K562 (cell line): ENCODE measurements around the gene TBC1D16. TPM values are rescaled to one million over a fixed set of nuclear protein-coding genes. Genes with fewer than 3 reads are reported as not detected.

Experiments used
- HNRNPL ChIP-seq: fragments of 200-400 bp; formaldehyde crosslinking; IDR thresholded peaks from 2 replicates; pipeline ENCODE4 v1.6.1; 2017; ENCODE audit warnings: low read depth, mild to moderate bottlenecking, low read length
- ILF3 ChIP-seq: fragments of 450-650 bp; IDR thresholded peaks from 2 replicates; pipeline ENCODE4 v1.6.1; 2018; ENCODE audit warnings: antibody characterized with exemption, mild to moderate bottlenecking, moderate library complexity, borderline replicate concordance
- LEF1 ChIP-seq: fragments of 450-650 bp; IDR thresholded peaks from 2 replicates; pipeline ENCODE4 v1.6.1; 2016; ENCODE audit warnings: mild to moderate bottlenecking
- MEIS2 ChIP-seq: fragments of 450-650 bp; IDR thresholded peaks from 2 replicates; pipeline ENCODE4 v1.6.1; 2014; ENCODE audit warnings: mild to moderate bottlenecking; ENCODE audit not compliant: partially characterized antibody
- TARDBP ChIP-seq: fragments of 450-650 bp; IDR thresholded peaks from 2 replicates; pipeline ENCODE4 v1.6.1; 2016
- ZFX ChIP-seq: sonication (generic); formaldehyde crosslinking; IDR thresholded peaks from 2 replicates; pipeline ENCODE4 v1.8.0; 2022; ENCODE audit warnings: mild to moderate bottlenecking, missing genetic modification reagents, moderate library complexity
- ZNF407 ChIP-seq: fragments of 450-650 bp; IDR thresholded peaks from 2 replicates; pipeline ENCODE4 v1.6.1; 2016; ENCODE audit warnings: low read depth
- polyA plus RNA-seq, 8 experiments: library from polyadenylated mRNA; depleted of rRNA in 4 of 8; stranded (reverse) in 5 of 8; unstranded in 3 of 8; fragments of >200 nt; fragmentation: Nextera tagmentation in 2 of 8; fragmentation: Illumina TruSeq in 1 of 8; extraction: Ambion mirVana in 2 of 8; extraction: Trizol in 1 of 8; gene quantifications; 2 replicates each; pipeline versions ENCODE4 v1.2.1 to v1.2.3, GENCODE V29; 2011 to 2014; ENCODE audit warnings: inconsistent platforms in 1 of 8, missing spikeins in 1 of 8
- total RNA-seq, 7 experiments: library from RNA; depleted of rRNA in 6 of 7; stranded (reverse); fragments of >200 nt in 6 of 7; fragmentation: Illumina TruSeq in 2 of 7; extraction: Trizol in 2 of 7; gene quantifications; 2 replicates each; pipeline versions ENCODE4 v1.2.1 to v1.2.3, GENCODE V29; 2011 to 2021; ENCODE audit warnings: low replicate concordance in 1 of 7

The TBC1D16 gene
- total and polyA plus RNA-seq, 9 of the 15 experiments (the other 6 are each of a cell fraction or from before 2014, with no cell fraction given) = 0.01 to 0.20 (median 0.03) TPM; not detected in 1

DNA sequence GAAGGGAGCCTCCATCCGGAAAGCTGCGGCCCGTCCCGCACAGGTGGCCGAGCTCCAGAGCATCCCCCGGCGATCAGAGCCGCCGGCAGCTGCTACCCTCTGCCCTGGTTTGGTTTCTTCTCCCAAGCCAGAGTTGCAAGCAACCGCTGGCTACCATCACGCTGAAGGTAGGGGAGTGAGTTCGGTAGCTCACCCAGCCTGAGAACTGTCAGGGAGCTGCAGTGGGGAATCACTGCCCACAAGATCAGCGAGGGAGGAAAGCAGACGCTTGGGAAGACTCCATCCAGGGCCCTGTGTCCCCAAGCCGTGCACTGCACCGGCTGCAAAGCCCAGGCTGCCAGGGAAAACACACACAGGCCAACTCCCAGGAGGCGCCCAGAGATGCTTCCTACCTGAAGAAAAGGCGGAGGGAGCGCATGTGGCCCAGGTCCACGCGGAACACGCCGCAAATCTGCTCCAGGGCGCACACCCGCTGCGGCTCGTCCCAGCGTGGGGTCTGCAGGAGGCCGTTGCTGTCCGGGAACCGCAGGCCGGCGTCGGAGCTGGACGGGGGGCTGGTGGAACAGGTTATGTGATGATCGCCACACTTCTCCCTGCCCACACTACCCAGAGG lies 83.3 kb downstream of the TBC1D16 start (continued):
- TF ChIP-seq ZNF407 (no peak), TARDBP (no peak), MEIS2 (no peak), LEF1 (no peak), ILF3 (no peak), ZFX (CRISPR knock-in tag) (no peak), HNRNPL (no peak)
